Thoracic aorta (tissue), 2 donors: Measurements from ENCODE around the gene SPSB4. TPM values are rescaled to one million over a fixed set of nuclear protein-coding genes. Genes with fewer than 3 reads are reported as not detected.

ENCODE experiments used
- ATAC-seq: fragments of 150-250 bp; one replicate; pipeline ENCODE4 v1.8.0; 2017; ENCODE audit warnings: low read depth; ENCODE audit not compliant: insufficient number of reproducible peaks, low FRiP score
- DNase-seq: peaks from one replicate; pipeline ENCODE4 v3.0.0-alpha.2; 2020; ENCODE audit warnings: low spot score
- H3K27ac ChIP-seq, 2 donors: fragments of 200-600 bp; sonication (generic); 1 replicate in 1 of 2; 2 replicates in 1 of 2; pipeline ENCODE4 v1.5.1; 2016; ENCODE audit warnings: mild to moderate bottlenecking in 2 of 2, moderate library complexity in 2 of 2
- H3K27me3 ChIP-seq: fragments of 200-600 bp; sonication (generic); replicated peaks from 2 replicates; pipeline ENCODE4 v1.6.0; 2016; ENCODE audit warnings: mild to moderate bottlenecking; ENCODE audit not compliant: insufficient read depth
- H3K36me3 ChIP-seq: fragments of 200-600 bp; sonication (generic); one replicate; pipeline ENCODE4 v1.5.1; 2016
- H3K4me1 ChIP-seq, 2 donors: fragments of 200-600 bp; sonication (generic); 1 replicate in 1 of 2; 2 replicates in 1 of 2; pipeline versions ENCODE4 v1.5.1 to v1.6.0; 2016; ENCODE audit warnings: low read depth in 2 of 2, mild to moderate bottlenecking in 1 of 2; ENCODE audit not compliant: control insufficient read depth in 1 of 2
- H3K4me3 ChIP-seq: fragments of 200-600 bp; sonication (generic); 2 replicates; pipeline ENCODE4 v1.5.1; 2016; ENCODE audit warnings: mild to moderate bottlenecking
- H3K9me3 ChIP-seq: fragments of 200-600 bp; sonication (generic); 2 replicates; pipeline ENCODE4 v1.5.1; 2016
- CTCF ChIP-seq: fragments of 200-600 bp; sonication (generic); IDR thresholded peaks from one replicate; pipeline ENCODE4 v1.5.1; 2019; ENCODE audit warnings: antibody characterized with exemption
- total RNA-seq, 2 donors: library from RNA; depleted of rRNA; stranded (reverse); fragments of >200 nt; gene quantifications; one replicate each; pipeline versions ENCODE4 v1.1.0 to v1.2.3, GENCODE V29; 2016

The SPSB4 gene
- total RNA-seq, 2 donors from 2014 or later: 0.41 to 1.1 TPM

DNA sequence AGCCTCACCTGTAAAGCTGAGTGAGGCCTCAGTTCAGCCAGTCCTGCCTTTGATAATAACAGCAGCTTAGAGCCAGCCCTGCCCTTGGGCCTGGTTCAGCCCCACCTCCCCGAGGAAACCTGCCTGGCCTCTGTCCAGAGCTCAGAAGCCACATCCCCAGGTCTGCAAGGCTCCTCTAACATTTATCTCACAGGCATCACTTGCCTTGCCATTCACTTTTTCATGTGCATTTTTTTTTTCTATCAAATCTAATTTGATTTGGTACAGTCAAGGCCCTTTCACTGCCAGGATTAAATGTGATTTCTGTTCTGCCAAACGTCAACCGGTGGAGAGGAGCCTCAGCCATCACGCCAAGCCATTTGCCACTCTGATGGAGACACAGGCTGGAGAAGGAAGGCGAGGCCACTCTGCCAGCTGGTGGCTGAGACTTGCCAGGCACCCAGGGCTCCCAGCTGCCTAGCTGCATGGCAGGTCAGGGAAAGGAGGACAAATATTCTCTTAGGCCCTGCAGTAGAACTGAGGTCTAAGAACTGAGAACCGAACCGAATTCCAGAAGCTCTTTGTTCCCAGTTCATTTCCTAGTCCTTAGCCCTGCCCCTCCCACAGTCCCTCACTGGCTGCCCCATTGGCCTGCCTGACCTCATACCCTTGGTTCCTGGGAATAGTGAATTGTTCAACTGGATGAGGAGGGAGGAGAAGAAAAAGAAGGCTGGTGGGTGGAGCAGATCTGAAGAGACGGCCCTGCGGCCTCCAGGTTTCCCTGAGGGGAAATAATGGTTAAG lies 76.4 kb downstream of the SPSB4 start:
- Histone ChIP-seq H3K4me3 (no peak overlapping the region), H3K4me1 (peaks cover 6 to 16% of the 10 kb centered on the region in 2 donors), H3K36me3 (no peaks in the 10 kb centered on the region), H3K27ac (no peak overlapping the region), H3K27me3 (no peaks in the 10 kb centered on the region), H3K9me3 (no peaks in the 10 kb centered on the region)
- TF ChIP-seq CTCF: no peak
- no peak for DNase-seq
- no peak for ATAC-seq

DNA sequence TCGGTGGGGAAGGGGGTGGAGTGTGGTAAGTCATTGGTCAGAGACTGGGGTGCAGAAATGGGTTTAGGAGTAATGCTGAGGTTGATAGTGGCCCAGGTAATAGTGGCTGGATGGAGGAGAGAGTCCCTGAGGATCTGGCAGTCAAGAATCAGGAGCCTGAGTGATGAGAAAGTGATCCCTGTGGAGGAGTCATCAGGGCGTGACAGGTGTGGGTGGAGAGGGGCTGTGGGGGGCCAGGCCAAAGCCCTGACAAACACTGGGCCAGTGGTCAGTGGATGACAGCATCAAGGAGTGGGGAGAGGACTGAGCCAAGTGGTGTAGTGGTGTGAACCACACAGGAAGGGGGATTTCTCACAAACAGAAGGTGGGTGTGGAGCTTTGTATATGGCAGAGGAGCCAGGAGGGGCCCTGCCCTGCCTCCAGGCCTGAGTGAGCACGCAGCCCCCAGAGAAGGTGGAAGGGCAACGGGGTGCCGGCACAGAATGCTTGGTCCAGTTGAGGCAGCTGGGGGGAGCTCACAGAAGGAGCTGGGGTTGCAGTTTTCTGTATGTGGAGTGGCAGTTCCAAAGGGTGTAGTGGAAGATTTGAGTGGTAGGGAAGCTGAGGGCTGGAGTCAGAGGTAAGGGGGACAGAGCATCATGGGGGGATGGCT lies 77.1 kb downstream of the SPSB4 start:
- no peaks in the 10 kb centered on the region for H3K36me3 ChIP-seq
- TF ChIP-seq CTCF: no peak
- ATAC-seq: no peak
- peaks cover 6 to 16% of the 10 kb centered on the region in 2 donors for H3K4me1 ChIP-seq
- no peak for DNase-seq
- H3K27me3 ChIP-seq: no peaks in the 10 kb centered on the region
- H3K27ac ChIP-seq: no peak overlapping the region
- no peak overlapping the region for H3K4me3 ChIP-seq
- H3K9me3 ChIP-seq: no peaks in the 10 kb centered on the region

DNA sequence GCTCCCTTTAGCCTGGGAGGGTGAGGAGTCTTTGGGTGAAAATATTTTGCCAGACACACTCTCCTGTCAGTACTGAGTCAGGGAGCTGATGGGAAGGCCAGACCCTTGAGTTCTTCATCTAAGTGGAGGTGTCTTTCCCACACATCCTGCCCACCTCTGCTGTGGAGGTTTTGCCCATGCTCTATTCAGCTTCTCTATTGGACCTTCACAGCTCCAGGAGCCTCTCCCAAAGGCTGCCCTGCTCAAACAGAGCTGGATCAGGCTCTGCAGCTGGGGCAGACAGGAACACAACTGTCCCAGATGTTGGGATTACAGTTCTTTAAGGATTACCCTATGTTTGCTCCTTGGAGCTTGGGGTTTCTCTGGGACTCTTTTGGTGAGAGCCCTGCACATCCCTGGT lies 77.9 kb downstream of the SPSB4 start:
- DNase-seq: no peak
- H3K27me3 ChIP-seq: no peaks in the 10 kb centered on the region
- no peak for ATAC-seq
- no peak overlapping the region for H3K4me3 ChIP-seq
- no peaks in the 10 kb centered on the region for H3K9me3 ChIP-seq
- no peak for TF ChIP-seq CTCF
- no peak overlapping the region for H3K27ac ChIP-seq
- H3K36me3 ChIP-seq: no peaks in the 10 kb centered on the region
- H3K4me1 ChIP-seq: peaks cover 2 to 8% of the 10 kb centered on the region in 2 donors

GRCh38 chr3:141129541-141130011 lies 78.4 kb downstream of the SPSB4 start:
- no peak overlapping the region for H3K27ac ChIP-seq
- no peak for DNase-seq

More at GRCh38 chr3:141129541-141130011, 78.4 kb downstream of the SPSB4 start:
- Histone ChIP-seq H3K4me3 (no peak overlapping the region), H3K36me3 (no peaks in the 10 kb centered on the region), H3K27me3 (no peaks in the 10 kb centered on the region), H3K4me1 (peaks cover 0 to 3% of the 10 kb centered on the region in 2 donors), H3K9me3 (no peaks in the 10 kb centered on the region)
- no peak for ATAC-seq
- no peak for TF ChIP-seq CTCF
